B cell (primary cell): ENCODE results near the gene ARHGEF7.

Source experiments
- EZH2 ChIP-seq: IDR thresholded peaks from 2 replicates; pipeline ENCODE4 v1.6.1; 2012; ENCODE audit warnings: borderline replicate concordance, low read depth, mild to moderate bottlenecking, moderate library complexity, low read length; ENCODE audit not compliant: insufficient read depth, poor library complexity, severe bottlenecking
- TF ChIP-seq, protein P1 (sequence below): fragments of 200-600 bp; IDR thresholded peaks from one replicate; pipeline ENCODE4 v1.8.0; 2022; ENCODE audit warnings: antibody characterized with exemption, mild to moderate bottlenecking

DNA sequence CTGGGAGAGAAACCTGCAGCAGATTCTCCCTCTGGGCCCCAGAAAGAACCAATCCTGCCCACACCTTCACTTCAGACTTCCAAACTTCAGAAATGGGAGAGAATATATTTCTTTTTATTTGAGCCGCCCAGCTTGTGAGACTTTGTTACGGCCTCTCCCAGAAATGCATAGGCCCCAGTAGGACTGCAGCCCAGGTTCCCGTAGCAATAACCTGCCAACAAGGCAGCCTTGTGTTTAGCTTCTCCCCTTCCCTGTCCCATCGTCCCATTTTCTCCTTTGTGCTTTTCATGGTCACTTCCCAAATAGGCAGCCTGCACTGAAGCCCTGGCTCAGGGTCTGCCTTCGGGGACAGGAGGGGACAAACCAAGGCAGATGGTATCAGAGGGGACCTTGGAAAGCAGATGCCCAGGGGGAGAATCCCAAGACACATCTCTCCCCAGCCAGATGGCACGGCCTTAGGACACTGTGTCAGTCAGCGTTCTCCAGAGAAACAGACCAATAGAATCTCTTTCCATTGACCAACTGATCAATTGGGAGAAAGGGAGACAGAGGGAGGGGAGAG, 3.7 kb upstream of the ARHGEF7 start:
- TF ChIP-seq, protein P1, sequence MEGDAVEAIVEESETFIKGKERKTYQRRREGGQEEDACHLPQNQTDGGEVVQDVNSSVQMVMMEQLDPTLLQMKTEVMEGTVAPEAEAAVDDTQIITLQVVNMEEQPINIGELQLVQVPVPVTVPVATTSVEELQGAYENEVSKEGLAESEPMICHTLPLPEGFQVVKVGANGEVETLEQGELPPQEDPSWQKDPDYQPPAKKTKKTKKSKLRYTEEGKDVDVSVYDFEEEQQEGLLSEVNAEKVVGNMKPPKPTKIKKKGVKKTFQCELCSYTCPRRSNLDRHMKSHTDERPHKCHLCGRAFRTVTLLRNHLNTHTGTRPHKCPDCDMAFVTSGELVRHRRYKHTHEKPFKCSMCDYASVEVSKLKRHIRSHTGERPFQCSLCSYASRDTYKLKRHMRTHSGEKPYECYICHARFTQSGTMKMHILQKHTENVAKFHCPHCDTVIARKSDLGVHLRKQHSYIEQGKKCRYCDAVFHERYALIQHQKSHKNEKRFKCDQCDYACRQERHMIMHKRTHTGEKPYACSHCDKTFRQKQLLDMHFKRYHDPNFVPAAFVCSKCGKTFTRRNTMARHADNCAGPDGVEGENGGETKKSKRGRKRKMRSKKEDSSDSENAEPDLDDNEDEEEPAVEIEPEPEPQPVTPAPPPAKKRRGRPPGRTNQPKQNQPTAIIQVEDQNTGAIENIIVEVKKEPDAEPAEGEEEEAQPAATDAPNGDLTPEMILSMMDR: no peak
- TF ChIP-seq EZH2: no peak
